Naive thymus-derived CD8-positive, alpha-beta T cell (primary cell): ENCODE data around the gene DNAJB8. TPM values are rescaled to one million over a fixed set of nuclear protein-coding genes. Genes with fewer than 3 reads are reported as not detected.

Experiments
- ATAC-seq, 2 donors: fragments of 150-1000 bp; cut with Tn5 transposase in 1 of 2; sonication (Bioruptor Pico), chemical (Tn5 transposase) in 1 of 2; 1 replicate in 1 of 2; 2 replicates in 1 of 2; pipeline ENCODE4 v1.10.0; 2021; ENCODE audit warnings: mild to moderate bottlenecking in 2 of 2, moderate library complexity in 2 of 2
- POLR2A ChIA-PET: fragments of 350-600 bp; sonication (Branson Sonifier 250); formaldehyde crosslinking; loops from one replicate; lab custom pipeline; 2021; ENCODE audit warnings: antibody characterized with exemption; lab: Charles Lee
- DNase-seq, 10 donors: peaks; one replicate each; pipeline versions ENCODE4 v3.0.0 to v3.0.0-alpha.2; 2020 to 2022
- H3K27ac Mint-ChIP-seq, 10 donors: one replicate each; pipeline ENCODE4 v1.8.0; 2020 to 2022; ENCODE audit warnings: mild to moderate bottlenecking in 10 of 10, mixed read lengths in 10 of 10, moderate library complexity in 4 of 10, inconsistent platforms in 1 of 10
- H3K27me3 Mint-ChIP-seq, 5 donors: one replicate each; pipeline ENCODE4 v1.8.0; 2021 to 2022; ENCODE audit warnings: mixed read lengths in 5 of 5
- H3K36me3 Mint-ChIP-seq, 3 donors: one replicate each; pipeline ENCODE4 v1.8.0; 2020 to 2022; ENCODE audit warnings: mixed read lengths in 3 of 3, mild to moderate bottlenecking in 2 of 3, inconsistent platforms in 1 of 3
- H3K4me1 Mint-ChIP-seq, 4 donors: one replicate each; pipeline ENCODE4 v1.8.0; 2021 to 2022; ENCODE audit warnings: mixed read lengths in 4 of 4
- H3K4me3 Mint-ChIP-seq, 10 donors: one replicate each; pipeline ENCODE4 v1.8.0; 2020 to 2022; ENCODE audit warnings: mild to moderate bottlenecking in 10 of 10, mixed read lengths in 10 of 10, moderate library complexity in 6 of 10, inconsistent platforms in 1 of 10
- H3K9me3 Mint-ChIP-seq, 9 donors: one replicate each; pipeline ENCODE4 v1.8.0; 2020 to 2022; ENCODE audit warnings: mixed read lengths in 9 of 9, mild to moderate bottlenecking in 3 of 9, inconsistent platforms in 1 of 9, moderate library complexity in 1 of 9
- polyA plus RNA-seq, 3 donors: library from polyadenylated mRNA; unstranded; fragments of 300-500 nt; fragmentation: Illumina TruSeq; gene quantifications; one replicate each; pipeline ENCODE4 v1.2.3, GENCODE V29; 2021
- total RNA-seq, 8 experiments: library from RNA in 2 of 8; stranded (reverse) in 2 of 8; gene quantifications; one replicate each; pipeline ENCODE4 v1.2.3 and lab custom pipeline; 2021 to 2026

The DNAJB8 gene
- total and polyA plus RNA-seq, 5 experiments from 2014 or later, result not detected

DNA sequence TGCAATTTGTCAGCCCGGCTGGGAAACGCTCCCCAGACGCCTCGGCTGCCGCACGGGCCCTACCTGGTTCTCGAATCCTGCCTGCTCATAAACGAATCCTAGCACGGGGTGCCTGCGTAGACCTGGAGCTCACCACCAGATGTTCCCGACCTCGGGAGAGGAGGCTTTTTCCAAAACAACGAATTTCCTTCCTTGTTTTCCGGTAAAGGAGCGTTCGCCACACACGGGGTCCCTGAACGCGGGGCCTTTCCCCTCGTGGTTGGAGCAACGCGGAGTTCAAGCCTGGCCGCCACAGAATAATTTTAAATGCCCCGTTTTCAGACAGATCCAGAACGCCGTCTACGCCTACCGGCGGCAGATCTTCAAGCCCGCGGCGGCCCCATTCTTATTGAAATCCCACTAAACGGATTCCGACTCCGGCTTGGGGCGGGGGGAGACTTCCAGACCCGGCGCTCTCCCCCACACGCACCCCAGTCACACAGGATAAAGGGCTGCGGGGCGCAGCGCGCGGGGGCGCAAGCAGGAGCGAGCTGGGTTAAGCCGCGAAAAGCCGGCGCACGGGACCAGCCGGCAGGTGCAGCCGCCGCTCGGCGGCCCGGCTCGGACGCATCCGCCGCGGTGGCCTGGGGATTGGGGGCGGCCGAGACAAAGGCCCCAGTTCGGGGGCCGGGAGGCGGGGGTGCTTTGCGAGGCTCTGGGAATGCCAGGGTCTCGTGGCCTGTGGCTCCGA lies 25.4 kb upstream of the DNAJB8 start:
- Mint-ChIP-seq H3K4me1 (peaks cover 11 to 46% (median 36%) of the 10 kb centered on the region in 4 donors), H3K4me3 (peak overlapping the region; percentile 19 to 69 (median 56)), H3K36me3 (no peaks in the 10 kb centered on the region), H3K27me3 (peaks cover 31 to 86% (median 42%) of the 10 kb centered on the region in 5 donors), H3K27ac (no peak overlapping the region), H3K9me3 (no peaks in the 10 kb centered on the region)
- DNase-seq (peak in 3 of 10 donors; percentile 24 to 36 (median 35)), ATAC-seq (peak in 1 of 2 donors; percentile 7)
- POLR2A ChIA-PET, result no interaction called here

- peaks cover 31 to 86% (median 42%) of the 10 kb centered on the region in 5 donors for H3K27me3 Mint-ChIP-seq
- H3K4me1 Mint-ChIP-seq, result peaks cover 11 to 50% (median 37%) of the 10 kb centered on the region in 4 donors
- H3K27ac Mint-ChIP-seq, result no peak overlapping the region
- H3K4me3 Mint-ChIP-seq, result peak overlapping the region in 8 of 10 donors; percentile 24 to 69 (median 57)
- no peaks in the 10 kb centered on the region for H3K9me3 Mint-ChIP-seq
- ATAC-seq, result no peak
- peak in 1 of 10 donors; percentile 33 for DNase-seq
- POLR2A ChIA-PET, result no interaction called here
- H3K36me3 Mint-ChIP-seq, result no peaks in the 10 kb centered on the region
Observed at GRCh38 chr3:128491691-128491940, 24.9 kb upstream of the DNAJB8 start.

GRCh38 chr3:128490915-128491690 lies 24.4 kb upstream of the DNAJB8 start:
- ATAC-seq, result no peak
- peak overlapping the region in 9 of 10 donors; percentile 15 to 86 (median 65) for H3K4me3 Mint-ChIP-seq
- H3K27ac Mint-ChIP-seq, result no peak overlapping the region
- no peaks in the 10 kb centered on the region for H3K9me3 Mint-ChIP-seq
- DNase-seq, result no peak
- POLR2A ChIA-PET, result no interaction called here
- peaks cover 13 to 56% (median 41%) of the 10 kb centered on the region in 4 donors for H3K4me1 Mint-ChIP-seq
- H3K36me3 Mint-ChIP-seq, result no peaks in the 10 kb centered on the region
- peaks cover 33 to 86% (median 44%) of the 10 kb centered on the region in 5 donors for H3K27me3 Mint-ChIP-seq

GRCh38 chr3:128490650-128490914 lies 23.9 kb upstream of the DNAJB8 start:
- peaks cover 11 to 61% (median 40%) of the 10 kb centered on the region in 4 donors for H3K4me1 Mint-ChIP-seq
- H3K4me3 Mint-ChIP-seq, result peak overlapping the region in 7 of 10 donors; percentile 52 to 86 (median 76)
- POLR2A ChIA-PET, result interaction anchor here (0.5 kb wide), 1 partner anchor 8 kb away, joined by 3 read pairs; no protein-coding TSS in a partner anchor
- DNase-seq, result no peak
- no peak for ATAC-seq
- no peak overlapping the region for H3K27ac Mint-ChIP-seq
- H3K9me3 Mint-ChIP-seq, result no peaks in the 10 kb centered on the region
- peaks cover 29 to 86% (median 40%) of the 10 kb centered on the region in 5 donors for H3K27me3 Mint-ChIP-seq
- H3K36me3 Mint-ChIP-seq, result no peaks in the 10 kb centered on the region

GRCh38 chr3:128489927-128490649 lies 23.4 kb upstream of the DNAJB8 start:
- peak in 4 of 10 donors; percentile 15 to 35 (median 28) for DNase-seq
- Mint-ChIP-seq H3K27me3 (peaks cover 29 to 86% (median 42%) of the 10 kb centered on the region in 5 donors), H3K9me3 (no peaks in the 10 kb centered on the region), H3K4me3 (peak overlapping the region; percentile 65 to 88 (median 81)), H3K4me1 (peaks cover 11 to 62% (median 40%) of the 10 kb centered on the region in 4 donors), H3K27ac (peak overlapping the region in 2 of 10 donors; percentile 40 to 67), H3K36me3 (no peaks in the 10 kb centered on the region)
- POLR2A ChIA-PET, result interaction anchor here (0.5 to 0.7 kb wide), 3 partner anchors 7 to 111 kb away, joined by 3 to 4 read pairs (median 4); no protein-coding TSS in a partner anchor
- ATAC-seq, result no peak

- Mint-ChIP-seq H3K27me3 (peaks cover 29 to 86% (median 44%) of the 10 kb centered on the region in 5 donors), H3K4me1 (peaks cover 14 to 62% (median 40%) of the 10 kb centered on the region in 4 donors), H3K27ac (peak overlapping the region in 1 of 10 donors; percentile 67), H3K9me3 (no peaks in the 10 kb centered on the region), H3K36me3 (no peaks in the 10 kb centered on the region), H3K4me3 (peak overlapping the region; percentile 65 to 88 (median 81))
- POLR2A ChIA-PET, result interaction anchor here (0.6 to 0.7 kb wide), 2 partner anchors 42 to 112 kb away, joined by 4 read pairs; no protein-coding TSS in a partner anchor
- ATAC-seq (no peak), DNase-seq (peak in 1 of 10 donors; percentile 22)
Observed at GRCh38 chr3:128489674-128489926, 22.9 kb upstream of the DNAJB8 start.

DNA sequence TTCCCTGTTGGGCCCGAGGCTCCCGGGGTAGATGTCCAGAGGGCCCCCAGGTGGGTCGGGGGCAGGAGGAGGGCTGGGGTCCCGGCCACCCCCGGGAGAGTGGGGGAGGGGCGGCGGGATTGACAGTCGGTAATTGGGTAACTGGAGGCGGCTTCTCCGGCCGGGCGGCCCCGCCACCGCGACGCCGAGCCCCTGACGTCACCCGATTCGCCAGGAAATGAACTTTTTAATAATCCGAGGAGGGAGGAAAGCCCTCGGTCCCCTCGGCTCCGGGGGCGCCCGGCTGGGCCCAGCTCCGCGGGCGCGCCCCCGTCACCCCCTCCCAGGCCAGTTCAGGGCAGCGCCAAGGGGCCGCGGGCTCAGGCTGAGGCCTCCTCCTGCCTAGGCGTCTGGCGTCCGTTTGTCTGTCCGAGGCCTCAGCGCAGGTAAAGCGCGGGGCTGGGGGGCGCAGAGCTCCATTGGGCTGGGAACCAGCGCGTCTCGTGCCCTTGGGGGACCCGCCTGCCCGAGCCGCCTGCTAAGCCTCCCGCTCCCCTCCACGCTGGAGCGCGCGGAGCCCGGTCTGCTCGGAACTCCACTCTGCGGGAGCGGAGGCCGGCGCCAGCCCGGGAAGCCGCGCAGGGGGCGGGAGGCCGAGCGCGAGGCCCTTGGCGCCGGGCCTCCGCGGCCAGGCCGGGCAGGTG lies 22.4 kb upstream of the DNAJB8 start:
- Mint-ChIP-seq H3K27me3 (peaks cover 27 to 86% (median 44%) of the 10 kb centered on the region in 5 donors), H3K9me3 (no peaks in the 10 kb centered on the region), H3K27ac (no peak overlapping the region), H3K4me1 (peaks cover 15 to 67% (median 38%) of the 10 kb centered on the region in 4 donors), H3K36me3 (no peaks in the 10 kb centered on the region), H3K4me3 (peak overlapping the region; percentile 62 to 87 (median 80))
- POLR2A ChIA-PET, result interaction anchor here (0.7 kb wide), 1 partner anchor 41 kb away, joined by 4 read pairs; no protein-coding TSS in a partner anchor
- ATAC-seq, result peak; percentile 6 to 9
- peak in 4 of 10 donors; percentile 19 to 43 (median 30) for DNase-seq

DNA sequence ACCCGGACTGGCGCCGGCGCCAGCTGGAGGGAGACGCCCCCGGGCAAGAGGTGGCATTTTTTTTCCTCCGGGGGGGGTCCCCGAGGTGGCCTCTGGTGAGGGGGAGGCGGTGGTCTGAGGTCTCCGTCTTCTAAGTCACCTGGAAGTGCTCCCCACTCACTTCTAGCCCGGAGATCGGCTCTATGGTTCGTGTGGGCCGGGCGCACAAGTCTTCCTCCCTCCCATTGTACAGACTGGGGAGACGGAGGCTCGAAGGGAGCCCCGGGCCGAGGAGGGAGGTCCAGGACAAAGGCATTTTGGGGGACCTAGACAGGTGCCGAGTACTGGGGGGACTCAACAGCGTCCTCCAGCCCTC lies 21.9 kb upstream of the DNAJB8 start:
- H3K36me3 Mint-ChIP-seq, result no peaks in the 10 kb centered on the region
- DNase-seq (no peak), ATAC-seq (no peak)
- peaks cover 30 to 86% (median 48%) of the 10 kb centered on the region in 5 donors for H3K27me3 Mint-ChIP-seq
- peak overlapping the region; percentile 62 to 87 (median 77) for H3K4me3 Mint-ChIP-seq
- no peaks in the 10 kb centered on the region for H3K9me3 Mint-ChIP-seq
- POLR2A ChIA-PET, result no interaction called here
- H3K4me1 Mint-ChIP-seq, result peaks cover 18 to 71% (median 42%) of the 10 kb centered on the region in 4 donors
- H3K27ac Mint-ChIP-seq, result peak overlapping the region in 1 of 10 donors; percentile 49

GRCh38 chr3:128487813-128488635 lies 21.3 kb upstream of the DNAJB8 start:
- Mint-ChIP-seq H3K27me3 (peaks cover 33 to 86% (median 50%) of the 10 kb centered on the region in 5 donors), H3K27ac (no peak overlapping the region), H3K9me3 (no peaks in the 10 kb centered on the region), H3K36me3 (no peaks in the 10 kb centered on the region), H3K4me3 (peak overlapping the region; percentile 36 to 90 (median 86)), H3K4me1 (peaks cover 18 to 72% (median 44%) of the 10 kb centered on the region in 4 donors)
- ATAC-seq (peak; percentile 15 to 31), DNase-seq (no peak)
- POLR2A ChIA-PET, result no interaction called here

GRCh38 chr3:128487538-128487812 lies 20.8 kb upstream of the DNAJB8 start:
- no peaks in the 10 kb centered on the region for H3K9me3 Mint-ChIP-seq
- DNase-seq (peak in 1 of 10 donors; percentile 20), ATAC-seq (peak; percentile 4 to 23)
- H3K36me3 Mint-ChIP-seq, result no peaks in the 10 kb centered on the region
- H3K27ac Mint-ChIP-seq, result peak overlapping the region in 1 of 10 donors; percentile 28
- peaks cover 18 to 78% (median 48%) of the 10 kb centered on the region in 4 donors for H3K4me1 Mint-ChIP-seq
- peak overlapping the region; percentile 74 to 90 (median 86) for H3K4me3 Mint-ChIP-seq
- POLR2A ChIA-PET, result no interaction called here
- H3K27me3 Mint-ChIP-seq, result peaks cover 36 to 90% (median 53%) of the 10 kb centered on the region in 5 donors

DNA sequence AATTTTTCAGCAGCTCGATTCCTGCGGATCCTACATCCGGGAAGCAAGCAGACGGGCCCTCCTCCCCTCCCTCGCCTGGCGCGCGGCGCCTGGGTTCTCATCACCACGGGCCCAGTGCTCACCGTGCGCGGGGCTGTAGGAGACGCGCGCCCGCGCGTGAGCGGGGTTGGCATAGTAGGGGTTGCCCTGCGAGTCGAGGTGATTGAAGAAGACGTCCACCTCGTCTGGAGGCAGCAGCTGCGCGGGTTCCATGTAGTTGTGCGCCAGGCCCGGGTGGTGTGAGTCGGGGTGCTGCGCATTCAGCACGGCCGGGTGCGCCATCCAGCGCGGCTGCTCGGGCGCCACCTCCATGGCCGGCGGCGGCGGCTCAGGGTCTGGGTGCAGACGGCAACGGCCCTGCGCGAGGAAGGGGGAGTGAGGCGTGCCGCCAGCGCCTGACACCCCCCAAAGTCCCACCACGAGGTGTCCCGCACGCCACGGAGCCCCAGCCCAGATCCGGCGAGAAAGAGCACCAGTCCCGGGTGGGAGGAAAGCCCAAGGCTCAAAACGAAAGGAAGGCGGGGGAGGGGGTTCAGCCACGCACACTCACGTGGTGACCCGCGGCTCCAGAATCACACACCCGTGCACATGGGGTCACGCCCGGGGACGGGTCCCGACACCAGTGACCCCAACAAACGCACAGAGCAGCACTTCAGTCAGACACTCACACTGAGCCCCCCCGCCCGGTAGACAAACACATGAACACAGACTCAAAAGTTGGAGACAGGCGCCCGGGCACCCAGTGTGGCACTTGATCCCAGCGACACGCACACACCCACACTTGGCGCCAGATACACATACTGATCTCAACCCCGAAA lies 20.2 kb upstream of the DNAJB8 start:
- peaks cover 39 to 92% (median 57%) of the 10 kb centered on the region in 5 donors for H3K27me3 Mint-ChIP-seq
- POLR2A ChIA-PET, result no interaction called here
- peak overlapping the region in 1 of 10 donors; percentile 28 for H3K27ac Mint-ChIP-seq
- no peaks in the 10 kb centered on the region for H3K36me3 Mint-ChIP-seq
- DNase-seq (peak in 1 of 10 donors; percentile 24), ATAC-seq (peak; percentile 28 to 40)
- peak overlapping the region; percentile 74 to 90 (median 86) for H3K4me3 Mint-ChIP-seq
- peaks cover 18 to 75% (median 48%) of the 10 kb centered on the region in 4 donors for H3K4me1 Mint-ChIP-seq
- H3K9me3 Mint-ChIP-seq, result no peaks in the 10 kb centered on the region
